ENCODE results near the gene ANKH.

The ANKH gene

GRCh38 chr5:14715481-14715880 is 156.1 kb downstream of the ANKH start:
- TF ChIP-seq GATA3 (IDR thresholded peaks at IDR 0.05; ENCODE audit: low read depth, low read length) = no peak
- no peak for TF ChIP-seq GATA2 (IDR thresholded peaks at IDR 0.05; ENCODE audit: low read depth, low read length)

GRCh38 chr5:14714706-14715105 is 156.9 kb downstream of the ANKH start:
- TF ChIP-seq GATA2 (IDR thresholded peaks at IDR 0.05; ENCODE audit: low read depth, low read length) = no peak
- TF ChIP-seq GATA3 (IDR thresholded peaks at IDR 0.05; ENCODE audit: low read depth, low read length) = no peak

GRCh38 chr5:14713476-14714390 is 157.8 kb downstream of the ANKH start:
- no peak for TF ChIP-seq GATA3 (IDR thresholded peaks at IDR 0.05; ENCODE audit: low read depth, low read length)
- TF ChIP-seq GATA2 (IDR thresholded peaks at IDR 0.05; ENCODE audit: low read depth, low read length) = no peak

GRCh38 chr5:14712666-14713065 is 158.9 kb downstream of the ANKH start:
- TF ChIP-seq GATA2 (IDR thresholded peaks at IDR 0.05; ENCODE audit: low read depth, low read length) = no peak
- no peak for TF ChIP-seq GATA3 (IDR thresholded peaks at IDR 0.05; ENCODE audit: low read depth, low read length)

- TF ChIP-seq GATA3 (IDR thresholded peaks at IDR 0.05; ENCODE audit: low read depth, low read length) (no peak), GATA2 (IDR thresholded peaks at IDR 0.05; ENCODE audit: low read depth, low read length) (no peak)
Observed at GRCh38 chr5:14712131-14712530, 159.4 kb downstream of the ANKH start.

GRCh38 chr5:14710313-14710994 is 161.1 kb downstream of the ANKH start:
- TF ChIP-seq GATA3 (IDR thresholded peaks at IDR 0.05; ENCODE audit: low read depth, low read length) (no peak), GATA2 (IDR thresholded peaks at IDR 0.05; ENCODE audit: low read depth, low read length) (no peak)

- TF ChIP-seq GATA3 (IDR thresholded peaks at IDR 0.05; ENCODE audit: low read depth, low read length) (no peak), GATA2 (IDR thresholded peaks at IDR 0.05; ENCODE audit: low read depth, low read length) (no peak)
Observed at GRCh38 chr5:14708551-14708950, 163.0 kb downstream of the ANKH start.

- TF ChIP-seq GATA3 (IDR thresholded peaks at IDR 0.05; ENCODE audit: low read depth, low read length) = no peak
- TF ChIP-seq GATA2 (IDR thresholded peaks at IDR 0.05; ENCODE audit: low read depth, low read length) = no peak
Observed at GRCh38 chr5:14707811-14708390, 163.7 kb downstream of the ANKH start.

GRCh38 chr5:14706615-14707021 is 165.0 kb downstream of the ANKH start:
- TF ChIP-seq GATA2 (IDR thresholded peaks at IDR 0.05; ENCODE audit: low read depth, low read length) (no peak), GATA3 (IDR thresholded peaks at IDR 0.05; ENCODE audit: low read depth, low read length) (no peak)

GRCh38 chr5:14705556-14705955 is 166.0 kb downstream of the ANKH start:
- TF ChIP-seq GATA3 (IDR thresholded peaks at IDR 0.05; ENCODE audit: low read depth, low read length) (no peak), GATA2 (IDR thresholded peaks at IDR 0.05; ENCODE audit: low read depth, low read length) (no peak)

- no peak for TF ChIP-seq GATA2 (IDR thresholded peaks at IDR 0.05; ENCODE audit: low read depth, low read length)
- no peak for TF ChIP-seq GATA3 (IDR thresholded peaks at IDR 0.05; ENCODE audit: low read depth, low read length)
Observed at GRCh38 chr5:14702238-14702839, 169.2 kb downstream of the ANKH start.

- TF ChIP-seq GATA2 (IDR thresholded peaks at IDR 0.05; ENCODE audit: low read depth, low read length) (no peak), GATA3 (IDR thresholded peaks at IDR 0.05; ENCODE audit: low read depth, low read length) (no peak)
Observed at GRCh38 chr5:14701556-14701955, 170.0 kb downstream of the ANKH start.

GRCh38 chr5:14700478-14701436 is 170.8 kb downstream of the ANKH start:
- TF ChIP-seq GATA3 (IDR thresholded peaks at IDR 0.05; ENCODE audit: low read depth, low read length) (no peak), GATA2 (IDR thresholded peaks at IDR 0.05; ENCODE audit: low read depth, low read length) (no peak)
